MM.1S (cell line): ENCODE data around the gene GRHL3.

Experiments
- EZH2 ChIP-seq: fragments of 300-600 bp; sonication (generic); optimal IDR thresholded peaks from 2 replicates; pipeline ENCODE3; 2017; ENCODE audit warnings: low read depth, mild to moderate bottlenecking, antibody characterized with exemption, low read length, mixed read lengths
- TF ChIP-seq, protein P1 (sequence below): fragments of 300-600 bp; sonication (generic); IDR thresholded peaks from 2 replicates; pipeline ENCODE4 v1.5.1; 2016; ENCODE audit warnings: antibody characterized with exemption, low read length, mixed read lengths

DNA sequence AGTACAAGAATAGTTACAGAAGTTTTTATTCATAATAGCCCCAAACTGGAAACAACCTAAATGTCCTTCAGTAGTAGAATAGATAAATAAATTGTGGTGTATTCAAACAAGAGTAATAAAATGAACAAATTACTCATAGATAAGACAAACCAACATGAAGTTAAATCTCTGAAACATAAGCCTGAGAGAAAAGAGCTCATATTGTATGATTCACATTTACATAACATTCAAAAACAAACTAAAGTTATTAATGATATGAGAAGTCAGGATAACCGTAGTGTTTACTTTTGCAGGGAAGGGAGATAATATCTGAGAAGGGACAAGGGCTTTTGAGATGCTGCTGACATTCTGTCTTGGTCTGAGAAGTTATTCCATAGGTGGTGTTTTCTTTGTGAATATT lies 80.9 kb downstream of the GRHL3 start:
- TF ChIP-seq, protein P1, sequence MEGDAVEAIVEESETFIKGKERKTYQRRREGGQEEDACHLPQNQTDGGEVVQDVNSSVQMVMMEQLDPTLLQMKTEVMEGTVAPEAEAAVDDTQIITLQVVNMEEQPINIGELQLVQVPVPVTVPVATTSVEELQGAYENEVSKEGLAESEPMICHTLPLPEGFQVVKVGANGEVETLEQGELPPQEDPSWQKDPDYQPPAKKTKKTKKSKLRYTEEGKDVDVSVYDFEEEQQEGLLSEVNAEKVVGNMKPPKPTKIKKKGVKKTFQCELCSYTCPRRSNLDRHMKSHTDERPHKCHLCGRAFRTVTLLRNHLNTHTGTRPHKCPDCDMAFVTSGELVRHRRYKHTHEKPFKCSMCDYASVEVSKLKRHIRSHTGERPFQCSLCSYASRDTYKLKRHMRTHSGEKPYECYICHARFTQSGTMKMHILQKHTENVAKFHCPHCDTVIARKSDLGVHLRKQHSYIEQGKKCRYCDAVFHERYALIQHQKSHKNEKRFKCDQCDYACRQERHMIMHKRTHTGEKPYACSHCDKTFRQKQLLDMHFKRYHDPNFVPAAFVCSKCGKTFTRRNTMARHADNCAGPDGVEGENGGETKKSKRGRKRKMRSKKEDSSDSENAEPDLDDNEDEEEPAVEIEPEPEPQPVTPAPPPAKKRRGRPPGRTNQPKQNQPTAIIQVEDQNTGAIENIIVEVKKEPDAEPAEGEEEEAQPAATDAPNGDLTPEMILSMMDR: no peak
- TF ChIP-seq EZH2: no peak
